GM10248 (cell line): Measurements from ENCODE around the gene SLC12A4.
"Not testable (repeated sequence)": the region's sequence is repeated elsewhere in the genome, so short reads cannot be mapped to it uniquely, and the experiment has no call there.

Source experiments
- CTCF ChIA-PET: fragments of 300-600 bp; sonication (Branson Sonifier 250); formaldehyde crosslinking; extraction: SDS; loops from one replicate; lab custom pipeline; 2021; ENCODE audit warnings: antibody characterized with exemption; lab: Yijun Ruan, JAX
- POLR2A ChIA-PET: fragments of 350-650 bp; sonication (Branson Sonifier 250); formaldehyde crosslinking; extraction: SDS; loops from one replicate; lab custom pipeline; 2020; ENCODE audit warnings: antibody characterized with exemption; lab: Yijun Ruan, JAX
- DNase-seq: peaks from one replicate; pipeline ENCODE4 v3.0.0; 2012; ENCODE audit errors: extremely low spot score
- CTCF ChIP-seq: IDR thresholded peaks from 2 replicates; pipeline ENCODE4 v1.5.1; 2012; ENCODE audit warnings: mild to moderate bottlenecking, low read depth; ENCODE audit errors: extremely low read depth, missing control alignments, control extremely low read depth

Gene SLC12A4

GRCh38 chr16:67940446-67941089 lies 27.9 kb downstream of the SLC12A4 start:
- TF ChIP-seq CTCF: no peak
- CTCF ChIA-PET: interaction anchor here (1.1 to 4.4 kb wide), 14 partner anchors 11 to 419 kb away, joined by 3 to 18 read pairs (median 5); no protein-coding TSS in a partner anchor
- POLR2A ChIA-PET: interaction anchor here (0.6 kb wide), 1 partner anchor 748 kb away, joined by 4 read pairs; no protein-coding TSS in a partner anchor
- DNase-seq: no peak

DNA sequence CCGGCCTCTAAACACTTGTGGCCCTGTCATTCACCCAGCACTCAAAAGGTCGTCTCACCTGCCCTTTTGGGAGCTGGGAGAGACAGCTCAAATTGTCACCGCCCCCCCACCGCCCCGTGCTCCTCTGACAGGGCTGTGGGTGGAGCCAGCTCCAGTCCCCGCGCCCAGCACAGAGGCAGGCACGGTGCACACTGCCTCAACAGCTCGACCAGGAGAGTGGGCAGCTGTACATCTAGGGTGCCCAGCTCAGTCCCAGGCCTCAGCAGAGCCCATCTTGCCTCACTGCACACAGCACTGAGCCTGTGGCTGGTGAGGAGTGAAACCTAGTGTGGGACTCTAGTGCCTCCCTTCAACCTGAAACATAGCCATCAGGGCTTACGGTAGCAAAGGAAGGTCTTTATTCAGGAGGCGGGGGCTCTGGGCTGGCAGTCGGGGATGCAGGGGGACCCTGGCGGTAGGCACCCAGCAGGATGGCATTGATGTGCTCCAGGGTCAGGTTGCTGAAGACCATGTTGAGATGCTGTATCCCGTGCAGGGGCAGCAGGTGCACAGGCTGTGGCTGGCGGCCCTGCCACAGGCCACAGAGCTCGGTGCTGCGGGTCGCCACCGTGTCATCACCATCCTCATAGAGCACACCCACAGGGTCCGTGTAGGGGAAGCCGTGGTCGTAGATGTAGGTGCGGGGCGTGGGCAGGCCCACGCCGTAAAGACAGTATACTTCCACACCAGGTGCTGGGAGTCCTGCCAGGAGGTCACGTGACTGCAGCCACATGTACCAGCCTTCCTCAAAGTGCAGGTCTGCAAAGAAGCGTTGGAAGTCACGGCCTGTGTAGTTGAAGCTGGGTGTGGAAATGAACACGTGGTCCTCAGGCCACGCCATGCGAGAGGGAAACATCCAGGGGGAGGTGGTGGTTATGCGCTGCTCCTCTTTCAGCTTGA lies 28.7 kb downstream of the SLC12A4 start:
- POLR2A ChIA-PET: no interaction called here
- no peak for DNase-seq
- CTCF ChIA-PET: interaction anchor here (0.9 to 4.4 kb wide), 8 partner anchors 11 to 392 kb away, joined by 3 to 18 read pairs (median 4); no protein-coding TSS in a partner anchor
- no peak for TF ChIP-seq CTCF

GRCh38 chr16:67937713-67938112 lies 30.7 kb downstream of the SLC12A4 start:
- CTCF ChIA-PET, DNase-seq: not testable (repeated sequence)
- POLR2A ChIA-PET: interaction anchor here (0.6 to 0.7 kb wide), 3 partner anchors 32 to 418 kb away, joined by 4 to 6 read pairs (median 4); no protein-coding TSS in a partner anchor

GRCh38 chr16:67936880-67937605 lies 31.4 kb downstream of the SLC12A4 start:
- ChIA-PET POLR2A (no interaction called here), CTCF (interaction anchor here (1.0 to 7.0 kb wide), 8 partner anchors 9 to 416 kb away, joined by 3 to 38 read pairs (median 6); no protein-coding TSS in a partner anchor)
- peak; percentile 91 for DNase-seq
- TF ChIP-seq CTCF: no peak

- POLR2A ChIA-PET: interaction anchor here (0.7 kb wide), 1 partner anchor 28 kb away, joined by 3 read pairs; no protein-coding TSS in a partner anchor
- CTCF ChIA-PET: interaction anchor here (0.8 to 7.0 kb wide), 21 partner anchors 9 to 422 kb away, joined by 3 to 38 read pairs (median 3); no protein-coding TSS in a partner anchor
- TF ChIP-seq CTCF: no peak
- peak; percentile 48 for DNase-seq
Observed at GRCh38 chr16:67936124-67936879, 32.1 kb downstream of the SLC12A4 start, which contains the start of gene PSMB10. Gene PSMB10 (minus strand): TSS chr16:67936850. CDS start chr16:67936749, 101 bp downstream.

GRCh38 chr16:67935402-67936123 lies 32.9 kb downstream of the SLC12A4 start:
- ChIA-PET POLR2A (interaction anchor here (0.7 kb wide), 1 partner anchor 29 kb away, joined by 3 read pairs; no protein-coding TSS in a partner anchor), CTCF (interaction anchor here (0.8 to 7.0 kb wide), 20 partner anchors 8 to 421 kb away, joined by 3 to 38 read pairs (median 3); no protein-coding TSS in a partner anchor)
- peak; percentile 99 for DNase-seq
- no peak for TF ChIP-seq CTCF
